ENCODE data around the gene MAGEA4.

MAGEA4 gene

GRCh38 chrX:151873096-151873495 lies 39.6 kb upstream of the MAGEA4 start:
- TF ChIP-seq POLR2AphosphoS5 (IDR thresholded peaks at IDR 0.05; ENCODE audit: low read depth) (no peak), GABPA (IDR thresholded peaks at IDR 0.05; ENCODE audit: low read depth) (no peak), SPI1 (IDR thresholded peaks at IDR 0.05; ENCODE audit: borderline replicate concordance, low read depth) (no peak)
- TF ChIP-seq, protein P1, sequence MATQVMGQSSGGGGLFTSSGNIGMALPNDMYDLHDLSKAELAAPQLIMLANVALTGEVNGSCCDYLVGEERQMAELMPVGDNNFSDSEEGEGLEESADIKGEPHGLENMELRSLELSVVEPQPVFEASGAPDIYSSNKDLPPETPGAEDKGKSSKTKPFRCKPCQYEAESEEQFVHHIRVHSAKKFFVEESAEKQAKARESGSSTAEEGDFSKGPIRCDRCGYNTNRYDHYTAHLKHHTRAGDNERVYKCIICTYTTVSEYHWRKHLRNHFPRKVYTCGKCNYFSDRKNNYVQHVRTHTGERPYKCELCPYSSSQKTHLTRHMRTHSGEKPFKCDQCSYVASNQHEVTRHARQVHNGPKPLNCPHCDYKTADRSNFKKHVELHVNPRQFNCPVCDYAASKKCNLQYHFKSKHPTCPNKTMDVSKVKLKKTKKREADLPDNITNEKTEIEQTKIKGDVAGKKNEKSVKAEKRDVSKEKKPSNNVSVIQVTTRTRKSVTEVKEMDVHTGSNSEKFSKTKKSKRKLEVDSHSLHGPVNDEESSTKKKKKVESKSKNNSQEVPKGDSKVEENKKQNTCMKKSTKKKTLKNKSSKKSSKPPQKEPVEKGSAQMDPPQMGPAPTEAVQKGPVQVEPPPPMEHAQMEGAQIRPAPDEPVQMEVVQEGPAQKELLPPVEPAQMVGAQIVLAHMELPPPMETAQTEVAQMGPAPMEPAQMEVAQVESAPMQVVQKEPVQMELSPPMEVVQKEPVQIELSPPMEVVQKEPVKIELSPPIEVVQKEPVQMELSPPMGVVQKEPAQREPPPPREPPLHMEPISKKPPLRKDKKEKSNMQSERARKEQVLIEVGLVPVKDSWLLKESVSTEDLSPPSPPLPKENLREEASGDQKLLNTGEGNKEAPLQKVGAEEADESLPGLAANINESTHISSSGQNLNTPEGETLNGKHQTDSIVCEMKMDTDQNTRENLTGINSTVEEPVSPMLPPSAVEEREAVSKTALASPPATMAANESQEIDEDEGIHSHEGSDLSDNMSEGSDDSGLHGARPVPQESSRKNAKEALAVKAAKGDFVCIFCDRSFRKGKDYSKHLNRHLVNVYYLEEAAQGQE (IDR thresholded peaks at IDR 0.05; ENCODE audit: insufficient replicate concordance, low read depth): no peak
- TF ChIP-seq, protein P2, sequence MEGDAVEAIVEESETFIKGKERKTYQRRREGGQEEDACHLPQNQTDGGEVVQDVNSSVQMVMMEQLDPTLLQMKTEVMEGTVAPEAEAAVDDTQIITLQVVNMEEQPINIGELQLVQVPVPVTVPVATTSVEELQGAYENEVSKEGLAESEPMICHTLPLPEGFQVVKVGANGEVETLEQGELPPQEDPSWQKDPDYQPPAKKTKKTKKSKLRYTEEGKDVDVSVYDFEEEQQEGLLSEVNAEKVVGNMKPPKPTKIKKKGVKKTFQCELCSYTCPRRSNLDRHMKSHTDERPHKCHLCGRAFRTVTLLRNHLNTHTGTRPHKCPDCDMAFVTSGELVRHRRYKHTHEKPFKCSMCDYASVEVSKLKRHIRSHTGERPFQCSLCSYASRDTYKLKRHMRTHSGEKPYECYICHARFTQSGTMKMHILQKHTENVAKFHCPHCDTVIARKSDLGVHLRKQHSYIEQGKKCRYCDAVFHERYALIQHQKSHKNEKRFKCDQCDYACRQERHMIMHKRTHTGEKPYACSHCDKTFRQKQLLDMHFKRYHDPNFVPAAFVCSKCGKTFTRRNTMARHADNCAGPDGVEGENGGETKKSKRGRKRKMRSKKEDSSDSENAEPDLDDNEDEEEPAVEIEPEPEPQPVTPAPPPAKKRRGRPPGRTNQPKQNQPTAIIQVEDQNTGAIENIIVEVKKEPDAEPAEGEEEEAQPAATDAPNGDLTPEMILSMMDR (IDR thresholded peaks at IDR 0.05; ENCODE audit: insufficient read depth, low read length): no peak
- H3K27me3 ChIP-seq (ENCODE audit: insufficient read depth, poor library complexity, severe bottlenecking): no peaks in the 10 kb centered on the region
- no peak for DNase-seq (ENCODE audit: low read depth in 1 of 2, low spot score in 1 of 2)
- no peak overlapping the region for H3K4me3 ChIP-seq (replicated peaks; ENCODE audit: insufficient read depth, low read length)
- H3K27ac ChIP-seq (replicated peaks): no peak overlapping the region

DNA sequence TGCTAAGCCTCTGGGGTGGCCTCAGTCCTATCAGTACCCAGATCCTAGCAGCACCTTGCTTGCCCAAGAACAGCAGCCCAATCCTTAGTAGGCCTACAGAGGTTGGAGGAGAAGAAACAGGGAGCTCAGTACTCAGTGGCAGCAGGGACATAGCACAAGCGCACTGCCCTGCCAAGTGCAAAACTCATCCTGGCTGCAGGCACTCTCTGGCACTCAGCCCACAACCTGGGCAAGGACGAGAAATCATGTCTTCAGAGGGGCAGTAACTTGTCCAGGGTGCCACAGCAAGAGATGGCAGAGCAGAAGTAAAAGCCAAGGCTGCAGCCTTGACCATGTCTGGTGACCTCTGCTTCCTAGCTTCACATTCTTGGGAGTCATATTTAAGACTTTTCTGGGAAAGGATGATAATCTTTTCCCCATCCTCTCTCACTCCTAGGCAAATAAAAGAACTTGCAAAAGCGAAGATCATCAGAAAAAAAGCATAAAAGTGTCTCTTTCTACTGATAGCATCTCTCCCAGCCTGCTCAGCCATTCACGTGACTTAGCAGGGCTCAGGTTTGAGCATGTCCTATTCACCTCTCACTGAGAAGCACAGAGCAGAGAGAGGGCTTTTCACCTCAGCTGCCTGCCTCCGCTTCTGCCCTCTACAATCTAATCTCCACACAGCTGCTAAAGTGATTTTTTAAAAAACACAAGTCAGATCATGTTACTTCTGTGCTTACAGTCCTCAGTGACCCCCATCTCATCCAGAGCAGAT lies 37.2 kb upstream of the MAGEA4 start:
- no peaks in the 10 kb centered on the region for H3K27me3 ChIP-seq (ENCODE audit: insufficient read depth, poor library complexity, severe bottlenecking)
- no peak overlapping the region for H3K4me3 ChIP-seq (replicated peaks; ENCODE audit: insufficient read depth, low read length)
- DNase-seq (ENCODE audit: low read depth in 1 of 2, low spot score in 1 of 2): no peak
- no peak overlapping the region for H3K27ac ChIP-seq (replicated peaks)
- TF ChIP-seq GABPA (IDR thresholded peaks at IDR 0.05; ENCODE audit: low read depth): no peak
- TF ChIP-seq, protein P2 (IDR thresholded peaks at IDR 0.05; ENCODE audit: insufficient read depth, low read length): no peak
- no peak for TF ChIP-seq POLR2AphosphoS5 (IDR thresholded peaks at IDR 0.05; ENCODE audit: low read depth)
- TF ChIP-seq, protein P1 (IDR thresholded peaks at IDR 0.05; ENCODE audit: insufficient replicate concordance, low read depth): no peak
- no peak for TF ChIP-seq SPI1 (IDR thresholded peaks at IDR 0.05; ENCODE audit: borderline replicate concordance, low read depth)

GRCh38 chrX:151878574-151878973 lies 34.1 kb upstream of the MAGEA4 start:
- TF ChIP-seq, protein P2 (IDR thresholded peaks at IDR 0.05; ENCODE audit: insufficient read depth, low read length): no peak
- TF ChIP-seq SPI1 (IDR thresholded peaks at IDR 0.05; ENCODE audit: borderline replicate concordance, low read depth) (no peak), POLR2AphosphoS5 (IDR thresholded peaks at IDR 0.05; ENCODE audit: low read depth) (no peak), GABPA (IDR thresholded peaks at IDR 0.05; ENCODE audit: low read depth) (no peak)
- TF ChIP-seq, protein P1 (IDR thresholded peaks at IDR 0.05; ENCODE audit: insufficient replicate concordance, low read depth): no peak
- H3K27me3 ChIP-seq (ENCODE audit: insufficient read depth, poor library complexity, severe bottlenecking): no peaks in the 10 kb centered on the region
- H3K27ac ChIP-seq (replicated peaks): no peak overlapping the region
- no peak overlapping the region for H3K4me3 ChIP-seq (replicated peaks; ENCODE audit: insufficient read depth, low read length)
- no peak for DNase-seq (ENCODE audit: low read depth in 1 of 2, low spot score in 1 of 2)
